Osteoblast (primary cell): ENCODE measurements around the gene GLIPR1L1. TPM values are rescaled to one million over a fixed set of nuclear protein-coding genes. Genes with fewer than 3 reads are reported as not detected.
A peak's percentile ranks its signal among the peaks of the same experiment; 100 is the strongest.

ENCODE experiments used
- DNase-seq: peaks from one replicate; pipeline ENCODE4 v3.0.0; 2011; ENCODE audit warnings: low spot score, mixed read lengths; ENCODE audit not compliant: insufficient read length; ENCODE audit errors: missing footprints
- H2AFZ ChIP-seq: 2 replicates; pipeline ENCODE4 v1.6.0; 2011; ENCODE audit warnings: mild to moderate bottlenecking, low read length
- H3K27ac ChIP-seq: 2 replicates; pipeline ENCODE4 v1.5.1; 2011; ENCODE audit warnings: mild to moderate bottlenecking, low read depth, low read length, moderate library complexity
- H3K27me3 ChIP-seq: 2 replicates; pipeline ENCODE4 v1.6.0; 2012; ENCODE audit warnings: mild to moderate bottlenecking, control low read depth, inconsistent platforms, low read length, moderate library complexity; ENCODE audit not compliant: insufficient read depth
- H3K36me3 ChIP-seq: 2 replicates; pipeline ENCODE4 v1.5.1; 2011; ENCODE audit warnings: mild to moderate bottlenecking, low read length, control low read depth, moderate library complexity; ENCODE audit not compliant: insufficient read depth
- H3K4me1 ChIP-seq: 2 replicates; pipeline ENCODE4 v1.5.1; 2011; ENCODE audit warnings: mild to moderate bottlenecking, low read length, control low read depth, moderate library complexity; ENCODE audit not compliant: insufficient read depth
- H3K4me2 ChIP-seq: 2 replicates; pipeline ENCODE4 v1.6.0; 2011; ENCODE audit warnings: mild to moderate bottlenecking, low read length; ENCODE audit not compliant: insufficient read depth
- H3K4me3 ChIP-seq: fragments of 200-600 bp; sonication (generic); 3 replicates; pipeline ENCODE4 v1.5.1; 2012; ENCODE audit warnings: mild to moderate bottlenecking, low read length, inconsistent platforms; ENCODE audit not compliant: insufficient read depth
- H3K79me2 ChIP-seq: 2 replicates; pipeline ENCODE4 v1.6.0; 2012; ENCODE audit warnings: mild to moderate bottlenecking, low read length, control low read depth, inconsistent platforms; ENCODE audit not compliant: insufficient read depth
- H3K9me3 ChIP-seq: 2 replicates; pipeline ENCODE4 v1.5.1; 2011; ENCODE audit warnings: low read depth, low read length, control low read depth
- H4K20me1 ChIP-seq: 2 replicates; pipeline ENCODE4 v1.6.0; 2012; ENCODE audit warnings: mild to moderate bottlenecking, low read length, control low read depth; ENCODE audit not compliant: insufficient read depth
- total RNA-seq: library from RNA; depleted of rRNA; stranded (reverse); fragments of >200 nt; gene quantifications from 2 replicates; pipeline ENCODE4 v1.2.3, GENCODE V29; 2012
- TF ChIP-seq, protein P1 (sequence below): IDR thresholded peaks from 2 replicates; pipeline ENCODE4 v1.5.1; 2011; ENCODE audit warnings: mild to moderate bottlenecking, low read depth, low read length, moderate library complexity; ENCODE audit errors: extremely low read depth

The GLIPR1L1 gene
- total RNA-seq, 1 donor, result not detected

DNA sequence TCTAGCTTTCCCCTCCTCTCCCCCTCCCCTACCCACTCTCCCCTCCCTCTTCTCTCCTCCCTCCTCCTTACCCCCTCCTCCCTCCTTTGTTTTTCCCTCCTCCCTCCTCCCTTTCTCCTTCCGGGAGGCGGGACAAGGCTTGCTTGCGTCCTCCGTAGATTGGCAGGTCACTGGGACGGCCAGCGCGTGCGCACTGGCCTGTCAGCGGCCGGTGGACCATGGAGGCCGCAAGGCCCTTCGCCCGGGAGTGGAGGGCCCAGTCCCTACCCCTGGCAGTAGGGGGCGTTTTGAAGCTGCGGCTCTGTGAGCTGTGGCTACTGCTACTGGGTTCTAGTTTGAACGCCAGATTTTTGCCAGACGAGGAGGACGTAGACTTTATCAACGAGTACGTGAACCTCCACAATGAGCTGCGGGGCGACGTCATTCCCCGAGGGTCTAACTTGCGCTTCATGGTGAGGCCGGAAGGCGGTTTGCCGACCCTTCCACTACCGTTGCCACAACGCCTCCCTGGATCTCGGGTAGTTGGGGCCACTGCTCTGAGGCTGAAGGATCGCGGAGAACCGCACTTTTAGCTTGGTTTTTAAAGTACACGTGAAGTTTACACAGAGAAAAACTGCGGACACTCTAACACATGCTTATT, 56.5 kb downstream of the GLIPR1L1 start, which contains the start of gene GLIPR1L2:
Gene GLIPR1L2 (plus strand): TSS at position 191 of the 640 bp plus-strand sequence. CDS start 28 bp downstream, at position 219.
- peaks cover 20% of the 10 kb centered on the region for H3K4me1 ChIP-seq
- H3K27ac ChIP-seq, result peak within 1 kb of the TSS; percentile 90
- peak within 1 kb of the TSS; percentile 91 for H3K4me2 ChIP-seq
- peak; percentile 91 for DNase-seq
- H3K27me3 ChIP-seq, result no peaks in the 10 kb centered on the region
- TF ChIP-seq, protein P1, sequence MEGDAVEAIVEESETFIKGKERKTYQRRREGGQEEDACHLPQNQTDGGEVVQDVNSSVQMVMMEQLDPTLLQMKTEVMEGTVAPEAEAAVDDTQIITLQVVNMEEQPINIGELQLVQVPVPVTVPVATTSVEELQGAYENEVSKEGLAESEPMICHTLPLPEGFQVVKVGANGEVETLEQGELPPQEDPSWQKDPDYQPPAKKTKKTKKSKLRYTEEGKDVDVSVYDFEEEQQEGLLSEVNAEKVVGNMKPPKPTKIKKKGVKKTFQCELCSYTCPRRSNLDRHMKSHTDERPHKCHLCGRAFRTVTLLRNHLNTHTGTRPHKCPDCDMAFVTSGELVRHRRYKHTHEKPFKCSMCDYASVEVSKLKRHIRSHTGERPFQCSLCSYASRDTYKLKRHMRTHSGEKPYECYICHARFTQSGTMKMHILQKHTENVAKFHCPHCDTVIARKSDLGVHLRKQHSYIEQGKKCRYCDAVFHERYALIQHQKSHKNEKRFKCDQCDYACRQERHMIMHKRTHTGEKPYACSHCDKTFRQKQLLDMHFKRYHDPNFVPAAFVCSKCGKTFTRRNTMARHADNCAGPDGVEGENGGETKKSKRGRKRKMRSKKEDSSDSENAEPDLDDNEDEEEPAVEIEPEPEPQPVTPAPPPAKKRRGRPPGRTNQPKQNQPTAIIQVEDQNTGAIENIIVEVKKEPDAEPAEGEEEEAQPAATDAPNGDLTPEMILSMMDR, result peak; percentile 84
- H4K20me1 ChIP-seq, result no peaks in the 10 kb centered on the region
- H3K4me3 ChIP-seq, result peak within 1 kb of the TSS; percentile 77
- H2AFZ ChIP-seq, result peak within 1 kb of the TSS; percentile 100
- H3K9me3 ChIP-seq, result no peaks in the 10 kb centered on the region
- H3K36me3 ChIP-seq, result no peaks in the 10 kb centered on the region
- H3K79me2 ChIP-seq, result no peaks in the 10 kb centered on the region

DNA sequence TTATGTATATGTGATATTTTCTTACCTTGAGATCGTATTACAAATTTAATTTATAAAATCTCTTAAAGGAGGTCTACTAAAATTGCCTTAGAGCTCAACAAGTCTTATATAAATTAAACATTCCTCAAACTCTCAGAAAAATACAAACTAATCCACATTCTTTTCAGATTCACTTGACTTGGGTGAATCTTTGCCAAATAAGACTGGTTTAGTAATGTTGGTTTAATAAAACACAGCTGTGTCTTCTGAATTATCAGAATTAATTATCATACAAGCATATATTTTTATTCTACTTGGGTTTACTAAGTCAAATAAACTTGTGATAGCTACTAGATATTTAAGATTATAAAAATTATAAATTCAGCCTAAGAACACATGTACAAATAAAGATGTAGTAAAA, 69.8 kb downstream of the GLIPR1L1 start:
- H4K20me1 ChIP-seq, result no peaks in the 10 kb centered on the region
- H3K36me3 ChIP-seq, result no peaks in the 10 kb centered on the region
- H3K4me2 ChIP-seq, result no peak overlapping the region
- H2AFZ ChIP-seq, result no peak overlapping the region
- no peaks in the 10 kb centered on the region for H3K79me2 ChIP-seq
- no peak for DNase-seq
- H3K4me1 ChIP-seq, result no peaks in the 10 kb centered on the region
- TF ChIP-seq, protein P1, result no peak
- no peaks in the 10 kb centered on the region for H3K9me3 ChIP-seq
- H3K27me3 ChIP-seq, result no peaks in the 10 kb centered on the region
- no peak overlapping the region for H3K27ac ChIP-seq
- no peak overlapping the region for H3K4me3 ChIP-seq

DNA sequence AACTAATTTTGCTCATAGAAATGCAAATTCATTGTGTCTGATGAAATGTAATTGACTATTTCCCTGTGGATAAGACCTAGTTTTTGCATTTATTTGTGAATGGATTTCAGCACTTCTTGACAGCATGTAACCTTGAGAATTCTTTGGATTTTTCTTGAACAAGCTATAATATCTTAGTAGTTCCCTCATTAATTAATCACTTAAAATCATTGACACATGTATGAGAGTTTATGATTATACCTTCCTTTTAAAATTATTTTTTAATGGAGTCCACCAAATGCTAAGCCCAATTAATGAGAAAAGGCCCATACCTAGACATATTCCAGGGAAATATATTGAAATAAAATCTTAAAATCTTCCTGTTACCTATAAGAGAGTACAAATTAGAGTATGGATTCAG, 73.2 kb downstream of the GLIPR1L1 start:
- no peaks in the 10 kb centered on the region for H3K79me2 ChIP-seq
- no peak for DNase-seq
- H2AFZ ChIP-seq, result no peak overlapping the region
- H3K27me3 ChIP-seq, result no peaks in the 10 kb centered on the region
- no peak overlapping the region for H3K27ac ChIP-seq
- TF ChIP-seq, protein P1, result no peak
- no peaks in the 10 kb centered on the region for H4K20me1 ChIP-seq
- no peaks in the 10 kb centered on the region for H3K36me3 ChIP-seq
- no peaks in the 10 kb centered on the region for H3K4me1 ChIP-seq
- no peaks in the 10 kb centered on the region for H3K9me3 ChIP-seq
- no peak overlapping the region for H3K4me3 ChIP-seq
- H3K4me2 ChIP-seq, result no peak overlapping the region

DNA sequence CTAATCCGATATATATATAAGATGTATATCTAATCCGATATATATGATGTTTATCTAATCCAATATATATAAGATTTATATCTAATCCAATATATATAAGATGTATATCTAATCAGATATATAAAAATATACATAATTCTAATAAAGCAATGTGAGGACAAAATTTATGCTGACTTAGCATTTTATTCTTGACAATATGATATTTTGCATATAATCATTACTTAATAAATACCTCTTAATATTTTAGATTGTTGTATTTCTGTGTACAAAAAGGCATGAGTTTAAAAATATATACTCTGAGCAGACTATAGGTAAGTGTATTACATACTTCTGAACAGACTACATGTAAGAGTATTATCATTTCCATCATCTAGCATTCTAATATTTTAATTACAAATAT, 75.4 kb downstream of the GLIPR1L1 start:
- H3K9me3 ChIP-seq, result no peaks in the 10 kb centered on the region
- no peak overlapping the region for H3K4me2 ChIP-seq
- no peak for DNase-seq
- TF ChIP-seq, protein P1, result no peak
- H3K79me2 ChIP-seq, result no peaks in the 10 kb centered on the region
- no peak overlapping the region for H3K4me3 ChIP-seq
- no peak overlapping the region for H2AFZ ChIP-seq
- no peaks in the 10 kb centered on the region for H3K27me3 ChIP-seq
- no peaks in the 10 kb centered on the region for H3K36me3 ChIP-seq
- no peaks in the 10 kb centered on the region for H3K4me1 ChIP-seq
- H3K27ac ChIP-seq, result no peak overlapping the region
- no peaks in the 10 kb centered on the region for H4K20me1 ChIP-seq
